PFSK-1 (cell line): Measurements from ENCODE around the gene TMEM60.
A peak's percentile ranks its signal among the peaks of the same experiment; 100 is the strongest.

Experiments used
- FOXP2 ChIP-seq: optimal IDR thresholded peaks from 2 replicates; pipeline ENCODE3; 2011; ENCODE audit warnings: borderline replicate concordance, control low read depth, inconsistent platforms; ENCODE audit not compliant: insufficient read depth; ENCODE audit errors: extremely low read length, extremely low read depth
- POLR2AphosphoS5 ChIP-seq: IDR thresholded peaks from 2 replicates; pipeline ENCODE4 v1.6.1; 2012; ENCODE audit warnings: low read depth, mild to moderate bottlenecking, control low read depth, low read length, moderate library complexity
- REST ChIP-seq, 2 experiments: IDR thresholded peaks; 2 replicates each; pipeline versions ENCODE4 v1.6.1 to v1.8.0; 2011 to 2012; ENCODE audit warnings: low read depth in 2 of 2, low read length in 2 of 2, control low read depth in 1 of 2, inconsistent platforms in 1 of 2, mild to moderate bottlenecking in 1 of 2, moderate library complexity in 1 of 2; ENCODE audit not compliant: insufficient read depth in 1 of 2
- SIN3A ChIP-seq: IDR thresholded peaks from 2 replicates; pipeline ENCODE4 v1.6.1; 2012; ENCODE audit warnings: mild to moderate bottlenecking, low read length, moderate library complexity, borderline replicate concordance; ENCODE audit not compliant: insufficient read depth
- TAF1 ChIP-seq: IDR thresholded peaks from 2 replicates; pipeline ENCODE4 v1.6.1; 2012; ENCODE audit warnings: low read length, control low read depth, borderline replicate concordance; ENCODE audit not compliant: insufficient read depth

The TMEM60 gene

GRCh38 chr7:77799078-77799964 lies 1.1 kb upstream of the TMEM60 start:
- TF ChIP-seq TAF1 = no peak; the same call in 1 of the 2 replicates
- no peak for TF ChIP-seq POLR2AphosphoS5
- TF ChIP-seq REST (IDR thresholded peaks at IDR 0.05; ENCODE audit: insufficient read depth in 1 of 2, low read depth in 2 of 2, low read length in 2 of 2) = no peak
- no peak for TF ChIP-seq SIN3A
- TF ChIP-seq FOXP2 = no peak

- TF ChIP-seq SIN3A (no peak), REST (IDR thresholded peaks at IDR 0.05; ENCODE audit: insufficient read depth in 1 of 2, low read depth in 2 of 2, low read length in 2 of 2) (no peak), FOXP2 (no peak), POLR2AphosphoS5 (no peak; the same call in 1 of the 2 replicates), TAF1 (0 out of 2 replicates have a peak, but pooled peaks have one; percentile 50)
Measured at GRCh38 chr7:77797734-77798393, 370 bp downstream of the TMEM60 start.

DNA sequence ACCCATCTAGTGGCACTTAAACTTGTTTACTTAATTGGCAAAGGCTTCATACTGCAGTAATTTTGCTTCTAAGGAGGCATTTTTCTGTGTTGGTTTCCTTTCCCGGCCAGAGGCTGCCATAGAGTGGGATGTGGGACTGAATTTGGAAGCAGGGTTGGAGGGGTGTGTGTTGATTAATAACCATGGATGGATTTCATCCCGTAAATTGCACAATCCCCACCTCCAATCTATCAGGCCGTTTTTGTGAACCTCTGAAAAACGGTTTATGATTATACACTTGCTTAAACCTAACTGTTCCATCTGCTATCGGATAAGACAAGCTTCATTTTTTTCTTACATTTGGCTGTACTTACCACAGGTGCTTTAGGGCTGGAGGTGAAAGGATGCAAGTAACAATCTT lies 1.3 kb downstream of the TMEM60 start:
- TF ChIP-seq REST (IDR thresholded peaks at IDR 0.05; ENCODE audit: insufficient read depth in 1 of 2, low read depth in 2 of 2, low read length in 2 of 2) (no peak), SIN3A (no peak), FOXP2 (no peak), POLR2AphosphoS5 (no peak), TAF1 (no peak)

GRCh38 chr7:77796109-77796508 lies 2.1 kb downstream of the TMEM60 start:
- no peak for TF ChIP-seq POLR2AphosphoS5
- no peak for TF ChIP-seq FOXP2
- no peak for TF ChIP-seq REST (IDR thresholded peaks at IDR 0.05; ENCODE audit: insufficient read depth in 1 of 2, low read depth in 2 of 2, low read length in 2 of 2)
- no peak for TF ChIP-seq SIN3A
- no peak for TF ChIP-seq TAF1
